Neuronal stem cell (in vitro differentiated cells): Measurements from ENCODE around the gene NFRKB.

Experiments used
- DNase-seq: peaks from one replicate; pipeline ENCODE4 v3.0.0-alpha.2; 2013; ENCODE audit warnings: low spot score
- H2AFZ ChIP-seq: one replicate; pipeline ENCODE4 v1.6.1; 2013; ENCODE audit warnings: mild to moderate bottlenecking, low read length, inconsistent platforms
- H2AK5ac ChIP-seq: 2 replicates; pipeline ENCODE4 v1.6.1; 2013; ENCODE audit warnings: low read depth, mild to moderate bottlenecking, inconsistent platforms, low read length, moderate library complexity, mixed read lengths
- H2BK120ac ChIP-seq: 2 replicates; pipeline ENCODE4 v1.6.1; 2013; ENCODE audit warnings: low read depth, mild to moderate bottlenecking, inconsistent platforms, low read length, moderate library complexity, mixed read lengths
- H2BK12ac ChIP-seq: one replicate; pipeline ENCODE4 v1.6.1; 2013; ENCODE audit warnings: low read length, inconsistent platforms
- H2BK15ac ChIP-seq: 2 replicates; pipeline ENCODE4 v1.6.1; 2013; ENCODE audit warnings: mild to moderate bottlenecking, low read length, inconsistent platforms, mixed read lengths
- H2BK5ac ChIP-seq: one replicate; pipeline ENCODE4 v1.6.1; 2013; ENCODE audit warnings: inconsistent platforms, mild to moderate bottlenecking, low read length, moderate library complexity
- H3K14ac ChIP-seq: one replicate; pipeline ENCODE4 v1.6.1; 2013; ENCODE audit warnings: low read length, inconsistent platforms
- H3K18ac ChIP-seq: 2 replicates; pipeline ENCODE4 v1.6.1; 2013; ENCODE audit warnings: low read length, inconsistent platforms
- H3K23ac ChIP-seq: 2 replicates; pipeline ENCODE4 v1.6.1; 2013; ENCODE audit warnings: low read depth, mild to moderate bottlenecking, mixed read lengths, low read length, inconsistent platforms; ENCODE audit not compliant: poor library complexity
- H3K27ac ChIP-seq: replicated peaks from 3 replicates; pipeline ENCODE4 v1.5.1; 2013; ENCODE audit warnings: low read length, inconsistent platforms
- H3K27me3 ChIP-seq, 3 experiments: 2 replicates each; pipeline ENCODE4 v1.6.1; 2013; ENCODE audit warnings: low read length in 3 of 3, mild to moderate bottlenecking in 2 of 3, inconsistent platforms in 1 of 3, low read depth in 1 of 3, mixed read lengths in 1 of 3, moderate library complexity in 1 of 3; ENCODE audit not compliant: control insufficient read depth in 3 of 3, insufficient read depth in 3 of 3
- H3K36me3 ChIP-seq, 2 donors: replicated peaks in 1 of 2; 2 replicates each; pipeline ENCODE4 v1.6.1; 2013; ENCODE audit warnings: low read length in 2 of 2; ENCODE audit not compliant: control insufficient read depth in 2 of 2, insufficient read depth in 2 of 2
- H3K4ac ChIP-seq: 2 replicates; pipeline ENCODE4 v1.6.1; 2013; ENCODE audit warnings: inconsistent platforms, mild to moderate bottlenecking, low read length, moderate library complexity
- H3K4me1 ChIP-seq, 2 donors: 1 replicate in 1 of 2; 2 replicates in 1 of 2; pipeline ENCODE4 v1.6.1; 2013; ENCODE audit warnings: low read length in 2 of 2, low read depth in 1 of 2; ENCODE audit not compliant: control insufficient read depth in 2 of 2, insufficient read depth in 1 of 2
- H3K4me2 ChIP-seq: one replicate; pipeline ENCODE4 v1.6.1; 2013; ENCODE audit warnings: mild to moderate bottlenecking, low read length, inconsistent platforms; ENCODE audit not compliant: insufficient read depth, poor library complexity, severe bottlenecking
- H3K4me3 ChIP-seq, 2 donors: 2 replicates each; pipeline ENCODE4 v1.5.1; 2013; ENCODE audit warnings: low read length in 2 of 2, mild to moderate bottlenecking in 2 of 2, inconsistent platforms in 1 of 2, moderate library complexity in 1 of 2
- H3K79me1 ChIP-seq: one replicate; pipeline ENCODE4 v1.6.1; 2013; ENCODE audit warnings: low read depth, mild to moderate bottlenecking, inconsistent platforms, low read length, moderate library complexity
- H3K9ac ChIP-seq: one replicate; pipeline ENCODE4 v1.6.1; 2013; ENCODE audit warnings: mild to moderate bottlenecking, low read depth, low read length, inconsistent platforms; ENCODE audit not compliant: poor library complexity
- H3K9me3 ChIP-seq, 2 donors: replicated peaks in 1 of 2; 2 replicates each; pipeline versions ENCODE3 to v1.6.1; 2013; ENCODE audit warnings: low read length in 2 of 2, mild to moderate bottlenecking in 2 of 2, inconsistent platforms in 1 of 2, low read depth in 1 of 2, mixed read lengths in 1 of 2, moderate library complexity in 1 of 2; ENCODE audit not compliant: control insufficient read depth in 2 of 2, insufficient read depth in 1 of 2
- H4K8ac ChIP-seq: one replicate; pipeline ENCODE4 v1.6.1; 2013; ENCODE audit warnings: low read depth, mild to moderate bottlenecking, inconsistent platforms, low read length, moderate library complexity
- H4K91ac ChIP-seq: one replicate; pipeline ENCODE4 v1.6.1; 2013; ENCODE audit warnings: low read length, low read depth, mild to moderate bottlenecking, inconsistent platforms; ENCODE audit not compliant: poor library complexity
- WGBS, 2 donors: extraction: QIAGEN DNeasy Blood & Tissue Kit; methylation state at CpG; one replicate each; pipeline ENCODE4 v1.1.7; 2013; ENCODE audit warnings: missing lambda C conversion rate in 2 of 2, mixed read lengths in 1 of 2; ENCODE audit not compliant: insufficient read length in 2 of 2, insufficient replicate concordance in 1 of 2; ENCODE audit errors: extremely low coverage in 2 of 2; 5-methylcytosine and 5-hydroxymethylcytosine counted together

Gene NFRKB

GRCh38 chr11:129938764-129939163 lies 43.4 kb upstream of the NFRKB start:
- H3K9ac ChIP-seq = no peak overlapping the region
- no peak for DNase-seq
- no peak overlapping the region for H2AFZ ChIP-seq
- no peaks in the 10 kb centered on the region for H3K9me3 ChIP-seq
- no CpG with 5 or more reads among the region's 5 CpGs for WGBS, 2 donors
- H3K79me1 ChIP-seq = no peaks in the 10 kb centered on the region
- peaks cover 11 to 22% of the 10 kb centered on the region in 2 donors for H3K36me3 ChIP-seq
- H3K4me2 ChIP-seq = no peak overlapping the region
- no peak overlapping the region for H3K27ac ChIP-seq
- H3K23ac ChIP-seq = no peak overlapping the region
- no peak overlapping the region for H3K4ac ChIP-seq
- H3K18ac ChIP-seq = no peak overlapping the region
- no peak overlapping the region for H2BK5ac ChIP-seq
- no peak overlapping the region for H3K14ac ChIP-seq
- peaks cover 2 to 5% of the 10 kb centered on the region in 2 donors for H3K4me1 ChIP-seq
- H2AK5ac ChIP-seq = no peak overlapping the region
- no peak overlapping the region for H2BK15ac ChIP-seq
- H2BK120ac ChIP-seq = no peak overlapping the region
- no peak overlapping the region for H2BK12ac ChIP-seq
- H3K27me3 ChIP-seq = no peaks in the 10 kb centered on the region
- H3K4me3 ChIP-seq = no peak overlapping the region
- H4K91ac ChIP-seq = no peak overlapping the region
- no peak overlapping the region for H4K8ac ChIP-seq

DNA sequence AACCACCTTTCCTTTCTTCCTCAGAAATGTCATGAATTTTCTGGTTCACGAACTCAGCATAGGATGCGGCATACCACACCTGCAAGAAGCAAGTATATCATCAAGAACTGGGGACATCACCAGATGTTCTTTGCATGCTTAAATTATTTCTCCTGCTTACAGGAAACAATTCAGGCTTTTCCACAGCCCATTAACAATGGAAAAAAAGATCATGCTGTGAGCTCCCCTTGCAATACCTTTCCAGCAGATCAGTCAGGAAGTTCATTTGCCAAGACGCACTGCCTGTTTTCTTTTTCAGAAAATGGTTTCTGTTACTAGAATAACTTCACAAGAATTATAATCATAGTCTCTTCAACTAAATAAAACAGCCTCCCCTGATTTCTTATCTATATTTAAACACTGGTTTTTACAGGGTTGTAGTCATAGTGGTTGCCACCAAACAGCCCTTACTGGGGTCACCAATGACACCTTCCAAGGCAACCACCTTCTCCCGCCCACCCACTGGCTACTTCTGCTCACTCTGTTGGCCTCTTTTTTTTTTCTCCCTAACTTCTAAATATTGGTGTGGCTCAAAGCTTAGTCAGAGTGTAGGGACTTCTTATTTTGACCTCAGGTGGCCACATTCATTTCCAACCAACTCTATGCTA lies 42.3 kb upstream of the NFRKB start:
- Histone ChIP-seq H3K4me2 (no peak overlapping the region), H3K79me1 (no peaks in the 10 kb centered on the region), H2AFZ (no peak overlapping the region), H2BK15ac (no peak overlapping the region), H3K27me3 (no peaks in the 10 kb centered on the region), H2AK5ac (no peak overlapping the region), H3K23ac (no peak overlapping the region), H2BK5ac (no peak overlapping the region), H3K14ac (no peak overlapping the region), H3K18ac (no peak overlapping the region), H3K4me3 (no peak overlapping the region), H3K9me3 (no peaks in the 10 kb centered on the region), H3K4me1 (peaks cover 2 to 5% of the 10 kb centered on the region in 2 donors), H4K8ac (no peak overlapping the region), H3K9ac (no peak overlapping the region), H3K27ac (no peak overlapping the region), H3K36me3 (peaks cover 12 to 24% of the 10 kb centered on the region in 2 donors), H4K91ac (no peak overlapping the region), H2BK12ac (no peak overlapping the region), H3K4ac (no peak overlapping the region), H2BK120ac (no peak overlapping the region)
- no peak for DNase-seq
- no CpG with 5 or more reads among the region's 4 CpGs for WGBS, 2 donors

DNA sequence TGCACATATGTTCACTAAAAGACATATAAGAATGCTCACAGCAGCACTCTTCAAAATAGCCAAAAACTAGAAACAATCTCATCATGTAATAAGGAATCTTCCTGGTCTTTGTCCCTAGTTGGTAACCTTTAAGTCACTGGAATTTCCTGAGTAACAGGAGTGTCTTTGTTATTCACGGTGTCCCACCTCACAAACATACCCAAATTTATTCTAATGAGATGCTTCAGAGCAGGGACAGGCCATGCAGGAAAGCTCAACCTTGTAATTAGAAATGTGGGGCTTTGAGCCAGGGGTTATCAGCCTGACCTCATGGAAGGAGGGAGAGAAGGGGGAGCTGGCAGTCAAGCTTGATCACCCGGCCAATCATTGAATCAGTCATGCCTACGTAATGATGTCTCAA lies 40.3 kb upstream of the NFRKB start:
- H2BK12ac ChIP-seq = no peak overlapping the region
- no peak overlapping the region for H4K91ac ChIP-seq
- no peak overlapping the region for H2AFZ ChIP-seq
- no peak overlapping the region for H2BK5ac ChIP-seq
- peaks cover 10 to 21% of the 10 kb centered on the region in 2 donors for H3K36me3 ChIP-seq
- H4K8ac ChIP-seq = no peak overlapping the region
- H3K4ac ChIP-seq = no peak overlapping the region
- WGBS, 2 donors = no CpG with 5 or more reads among the region's 3 CpGs
- no peak overlapping the region for H3K9ac ChIP-seq
- no peak overlapping the region for H3K4me2 ChIP-seq
- no peak overlapping the region for H3K23ac ChIP-seq
- H2AK5ac ChIP-seq = no peak overlapping the region
- no peak for DNase-seq
- no peaks in the 10 kb centered on the region for H3K9me3 ChIP-seq
- H3K27ac ChIP-seq = no peak overlapping the region
- no peaks in the 10 kb centered on the region for H3K79me1 ChIP-seq
- no peak overlapping the region for H3K18ac ChIP-seq
- peaks cover 2 to 5% of the 10 kb centered on the region in 2 donors for H3K4me1 ChIP-seq
- no peak overlapping the region for H2BK120ac ChIP-seq
- H3K4me3 ChIP-seq = no peak overlapping the region
- H2BK15ac ChIP-seq = no peak overlapping the region
- H3K27me3 ChIP-seq = no peaks in the 10 kb centered on the region
- no peak overlapping the region for H3K14ac ChIP-seq

DNA sequence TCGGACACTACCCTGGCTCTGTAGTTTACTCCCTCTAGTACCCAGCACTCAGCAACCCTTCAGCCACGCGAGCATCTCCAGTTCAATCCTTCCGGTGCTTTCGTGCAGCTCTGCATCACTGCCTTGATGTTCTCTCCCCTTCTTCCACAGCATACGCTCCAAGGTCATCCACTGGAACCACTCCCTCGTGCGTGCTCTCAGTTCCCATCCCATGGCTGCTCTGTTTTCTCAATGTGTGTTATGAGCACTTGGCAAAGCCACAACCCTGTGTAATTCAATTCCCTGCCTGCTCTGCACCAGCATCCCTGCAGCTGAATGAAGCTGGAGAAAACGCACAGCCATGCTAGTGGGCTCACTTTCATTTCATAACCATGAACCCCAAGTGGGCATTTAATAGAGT lies 38.5 kb upstream of the NFRKB start:
- Histone ChIP-seq H3K4me2 (no peak overlapping the region), H2BK120ac (no peak overlapping the region), H3K18ac (no peak overlapping the region), H3K9me3 (no peaks in the 10 kb centered on the region), H3K4me1 (peaks cover 2 to 5% of the 10 kb centered on the region in 2 donors), H3K14ac (no peak overlapping the region), H3K79me1 (no peaks in the 10 kb centered on the region), H2BK15ac (no peak overlapping the region), H4K91ac (no peak overlapping the region), H4K8ac (no peak overlapping the region), H3K9ac (peak overlapping the region; percentile 53), H3K4ac (no peak overlapping the region), H2AK5ac (no peak overlapping the region), H3K27ac (no peak overlapping the region), H3K23ac (peak overlapping the region; percentile 3), H3K4me3 (peak overlapping the region in 1 of 2 donors; percentile 49), H2BK5ac (no peak overlapping the region), H2BK12ac (no peak overlapping the region), H3K36me3 (peaks cover 9 to 36% of the 10 kb centered on the region in 2 donors), H3K27me3 (no peaks in the 10 kb centered on the region), H2AFZ (no peak overlapping the region)
- WGBS, 2 donors = no CpG with 5 or more reads among the region's 9 CpGs
- no peak for DNase-seq
